ENCODE data around the gene LEMD1.

LEMD1 gene

GRCh38 chr1:205421798-205422197, at the start of gene LEMD1:
Gene LEMD1 (minus strand): TSS chr1:205422056. CDS start chr1:205420536, 1,520 bp downstream.
- DNase-seq = no peak

GRCh38 chr1:205470131-205470530, 48.3 kb upstream of the LEMD1 start:
- DNase-seq = no peak

- DNase-seq = no peak
Measured at GRCh38 chr1:205466595-205467220, 44.9 kb upstream of the LEMD1 start.

- no peak for DNase-seq
Measured at GRCh38 chr1:205465392-205465791, 43.5 kb upstream of the LEMD1 start.

GRCh38 chr1:205458777-205459566, 37.1 kb upstream of the LEMD1 start:
- DNase-seq = no peak

GRCh38 chr1:205456868-205457745, 35.3 kb upstream of the LEMD1 start:
- peak in 3 of 58 donors; percentile 3 to 22 (median 8) for DNase-seq

GRCh38 chr1:205456383-205456867, 34.6 kb upstream of the LEMD1 start:
- DNase-seq = no peak

- DNase-seq = no peak
Measured at GRCh38 chr1:205455581-205456382, 33.9 kb upstream of the LEMD1 start, which contains the start of gene BLACAT1. Gene BLACAT1 (minus strand): TSS chr1:205456045.

- DNase-seq = no peak
Measured at GRCh38 chr1:205454903-205455335, 33.1 kb upstream of the LEMD1 start.

- DNase-seq = no peak
Measured at GRCh38 chr1:205453466-205453865, 31.6 kb upstream of the LEMD1 start.

- DNase-seq = no peak
Measured at GRCh38 chr1:205452933-205453332, 31.1 kb upstream of the LEMD1 start.

GRCh38 chr1:205452364-205452763, 30.5 kb upstream of the LEMD1 start:
- no peak for DNase-seq

GRCh38 chr1:205451759-205452164, 29.9 kb upstream of the LEMD1 start:
- no peak for DNase-seq

- DNase-seq = no peak
Measured at GRCh38 chr1:205451202-205451601, 29.3 kb upstream of the LEMD1 start.

GRCh38 chr1:205450448-205450847, 28.6 kb upstream of the LEMD1 start:
- no peak for DNase-seq

- DNase-seq = no peak
Measured at GRCh38 chr1:205449750-205450443, 28.0 kb upstream of the LEMD1 start.

- DNase-seq = no peak
Measured at GRCh38 chr1:205449254-205449749, 27.4 kb upstream of the LEMD1 start.

- no peak for DNase-seq
Measured at GRCh38 chr1:205448540-205449253, 26.8 kb upstream of the LEMD1 start.
